Measurements from ENCODE around the gene FILIP1L.

The FILIP1L gene

GRCh38 chr3:99885851-99886250 is 228.4 kb downstream of the FILIP1L start:
- no peak overlapping the region for H3K4me3 ChIP-seq (ENCODE audit: low read length, poor library complexity, severe bottlenecking)
- H3F3A ChIP-seq (ENCODE audit: low read depth), result no peaks in the 10 kb centered on the region
- no peak overlapping the region for H3K4me2 ChIP-seq (ENCODE audit: low read depth, low read length, poor library complexity, severe bottlenecking)
- H3K9me3 ChIP-seq (ENCODE audit: insufficient read depth, low read depth, low read length), result no peaks in the 10 kb centered on the region
- no peak overlapping the region for H3K9ac ChIP-seq (ENCODE audit: low read depth, low read length, poor library complexity, severe bottlenecking)
- TF ChIP-seq EZH2phosphoT487 (IDR thresholded peaks at IDR 0.05; ENCODE audit: borderline replicate concordance) (no peak), CTCF (conservative IDR thresholded peaks at IDR 0.05; ENCODE audit: low read length) (no peak)
- H2AFZ ChIP-seq (ENCODE audit: low read length), result no peak overlapping the region
- no peaks in the 10 kb centered on the region for H3K9me2 ChIP-seq (replicated peaks; ENCODE audit: low read depth, low read length)
- no peaks in the 10 kb centered on the region for H3K79me2 ChIP-seq (ENCODE audit: insufficient read depth, low read length)
- H3K36me3 ChIP-seq (ENCODE audit: insufficient read depth, low read length), result no peaks in the 10 kb centered on the region
- H3K27me3 ChIP-seq (ENCODE audit: insufficient read depth, low read length, poor library complexity, severe bottlenecking), result no peaks in the 10 kb centered on the region
- H3K4me1 ChIP-seq (ENCODE audit: insufficient read depth, low read length, poor library complexity, severe bottlenecking), result peaks cover 16% of the 10 kb centered on the region
- no peaks in the 10 kb centered on the region for H4K20me1 ChIP-seq (ENCODE audit: insufficient read depth, low read length, poor library complexity, severe bottlenecking)

GRCh38 chr3:99885085-99885484 is 229.2 kb downstream of the FILIP1L start:
- H3K27me3 ChIP-seq (ENCODE audit: insufficient read depth, low read length, poor library complexity, severe bottlenecking), result no peaks in the 10 kb centered on the region
- no peak overlapping the region for H2AFZ ChIP-seq (ENCODE audit: low read length)
- no peaks in the 10 kb centered on the region; the same call in 1 of the 2 replicates for H3K79me2 ChIP-seq (ENCODE audit: insufficient read depth, low read length)
- no peaks in the 10 kb centered on the region for H3K36me3 ChIP-seq (ENCODE audit: insufficient read depth, low read length)
- peaks cover 16% of the 10 kb centered on the region for H3K4me1 ChIP-seq (ENCODE audit: insufficient read depth, low read length, poor library complexity, severe bottlenecking)
- TF ChIP-seq EZH2phosphoT487 (IDR thresholded peaks at IDR 0.05; ENCODE audit: borderline replicate concordance) (no peak), CTCF (conservative IDR thresholded peaks at IDR 0.05; ENCODE audit: low read length) (no peak)
- no peak overlapping the region for H3K4me3 ChIP-seq (ENCODE audit: low read length, poor library complexity, severe bottlenecking)
- H3K4me2 ChIP-seq (ENCODE audit: low read depth, low read length, poor library complexity, severe bottlenecking), result peak overlapping the region; percentile 44
- H3K9me2 ChIP-seq (replicated peaks; ENCODE audit: low read depth, low read length), result no peaks in the 10 kb centered on the region
- H3K9ac ChIP-seq (ENCODE audit: low read depth, low read length, poor library complexity, severe bottlenecking), result no peak overlapping the region
- no peaks in the 10 kb centered on the region for H3F3A ChIP-seq (ENCODE audit: low read depth)
- no peaks in the 10 kb centered on the region for H4K20me1 ChIP-seq (ENCODE audit: insufficient read depth, low read length, poor library complexity, severe bottlenecking)
- H3K9me3 ChIP-seq (ENCODE audit: insufficient read depth, low read depth, low read length), result no peaks in the 10 kb centered on the region

GRCh38 chr3:99884484-99884883 is 229.8 kb downstream of the FILIP1L start:
- H3K36me3 ChIP-seq (ENCODE audit: insufficient read depth, low read length), result no peaks in the 10 kb centered on the region
- no peaks in the 10 kb centered on the region for H3F3A ChIP-seq (ENCODE audit: low read depth)
- H3K27me3 ChIP-seq (ENCODE audit: insufficient read depth, low read length, poor library complexity, severe bottlenecking), result no peaks in the 10 kb centered on the region
- no peaks in the 10 kb centered on the region for H3K9me3 ChIP-seq (ENCODE audit: insufficient read depth, low read depth, low read length)
- H3K9me2 ChIP-seq (replicated peaks; ENCODE audit: low read depth, low read length), result no peaks in the 10 kb centered on the region
- H4K20me1 ChIP-seq (ENCODE audit: insufficient read depth, low read length, poor library complexity, severe bottlenecking), result no peaks in the 10 kb centered on the region
- TF ChIP-seq CTCF (conservative IDR thresholded peaks at IDR 0.05; ENCODE audit: low read length) (no peak), EZH2phosphoT487 (IDR thresholded peaks at IDR 0.05; ENCODE audit: borderline replicate concordance) (no peak)
- peak overlapping the region; percentile 44 for H3K4me2 ChIP-seq (ENCODE audit: low read depth, low read length, poor library complexity, severe bottlenecking)
- H3K4me3 ChIP-seq (ENCODE audit: low read length, poor library complexity, severe bottlenecking), result peak overlapping the region; percentile 9
- no peaks in the 10 kb centered on the region; the same call in 1 of the 2 replicates for H3K79me2 ChIP-seq (ENCODE audit: insufficient read depth, low read length)
- H3K9ac ChIP-seq (ENCODE audit: low read depth, low read length, poor library complexity, severe bottlenecking), result no peak overlapping the region
- H3K4me1 ChIP-seq (ENCODE audit: insufficient read depth, low read length, poor library complexity, severe bottlenecking), result peaks cover 16% of the 10 kb centered on the region
- H2AFZ ChIP-seq (ENCODE audit: low read length), result no peak overlapping the region

Measured in Loucy (cell line).